Suppressor macrophage (primary cell): Measurements from ENCODE around the gene GRIK2.

Experiments used
- DNase-seq, 4 experiments: peaks; one replicate each; pipeline ENCODE4 v3.0.0-alpha.2; 2020 to 2022

GRIK2 gene

GRCh38 chr6:101722991-101723579 is 329.6 kb downstream of the GRIK2 start:
- no peak for DNase-seq

GRCh38 chr6:101728388-101728787 is 334.9 kb downstream of the GRIK2 start:
- DNase-seq, result no peak

GRCh38 chr6:101728956-101729355 is 335.4 kb downstream of the GRIK2 start:
- no peak for DNase-seq

GRCh38 chr6:101730954-101731353 is 337.4 kb downstream of the GRIK2 start:
- DNase-seq, result no peak

- DNase-seq, result no peak
Measured at GRCh38 chr6:101733899-101734298, 340.4 kb downstream of the GRIK2 start.

- no peak for DNase-seq
Measured at GRCh38 chr6:101738481-101738880, 345.0 kb downstream of the GRIK2 start.

- no peak for DNase-seq
Measured at GRCh38 chr6:101740631-101741030, 347.1 kb downstream of the GRIK2 start.

GRCh38 chr6:101741474-101742171 is 348.1 kb downstream of the GRIK2 start:
- no peak for DNase-seq

- DNase-seq, result no peak
Measured at GRCh38 chr6:101747160-101747559, 353.7 kb downstream of the GRIK2 start.

- no peak for DNase-seq
Measured at GRCh38 chr6:101747716-101748115, 354.2 kb downstream of the GRIK2 start.

GRCh38 chr6:101755931-101756330 is 362.4 kb downstream of the GRIK2 start:
- DNase-seq, result no peak

- no peak for DNase-seq
Measured at GRCh38 chr6:101758368-101758767, 364.9 kb downstream of the GRIK2 start.

GRCh38 chr6:101760843-101761621 is 367.5 kb downstream of the GRIK2 start:
- peak; percentile 82 to 94 (median 89) for DNase-seq

- no peak for DNase-seq
Measured at GRCh38 chr6:101762851-101763250, 369.3 kb downstream of the GRIK2 start.

- no peak for DNase-seq
Measured at GRCh38 chr6:101765281-101765680, 371.8 kb downstream of the GRIK2 start.

GRCh38 chr6:101770116-101770515 is 376.6 kb downstream of the GRIK2 start:
- no peak for DNase-seq

- DNase-seq, result no peak
Measured at GRCh38 chr6:101776919-101777350, 383.4 kb downstream of the GRIK2 start.

- no peak for DNase-seq
Measured at GRCh38 chr6:101777646-101778045, 384.1 kb downstream of the GRIK2 start.

GRCh38 chr6:101779051-101779844 is 385.7 kb downstream of the GRIK2 start:
- DNase-seq, result peak; percentile 3 to 66 (median 41)

GRCh38 chr6:101783287-101783686 is 389.8 kb downstream of the GRIK2 start:
- DNase-seq, result no peak

- DNase-seq, result no peak
Measured at GRCh38 chr6:101784094-101784493, 390.6 kb downstream of the GRIK2 start.

GRCh38 chr6:101799531-101799930 is 406.0 kb downstream of the GRIK2 start:
- DNase-seq, result no peak

- no peak for DNase-seq
Measured at GRCh38 chr6:101800598-101800997, 407.1 kb downstream of the GRIK2 start.
